ENCODE results near the gene CAMK2G.

The CAMK2G gene

GRCh38 chr10:73823391-73823790, 51.0 kb downstream of the CAMK2G start:
- TF ChIP-seq CTCF (IDR thresholded peaks at IDR 0.05; ENCODE audit: insufficient read depth, missing control alignments), result no peak
- no peak for FAIRE-seq
- DNase-seq (ENCODE audit: insufficient read length, low spot score), result no peak

- FAIRE-seq (no peak), DNase-seq (ENCODE audit: insufficient read length, low spot score) (no peak)
- no peak for TF ChIP-seq CTCF (IDR thresholded peaks at IDR 0.05; ENCODE audit: insufficient read depth, missing control alignments)
These were observed 54.8 kb downstream of the CAMK2G start for GRCh38 chr10:73819513-73820093.

GRCh38 chr10:73819081-73819480, 55.3 kb downstream of the CAMK2G start:
- no peak for TF ChIP-seq CTCF (IDR thresholded peaks at IDR 0.05; ENCODE audit: insufficient read depth, missing control alignments)
- DNase-seq (ENCODE audit: insufficient read length, low spot score), result no peak
- no peak for FAIRE-seq

- FAIRE-seq (no peak), DNase-seq (ENCODE audit: insufficient read length, low spot score) (no peak)
- TF ChIP-seq CTCF (IDR thresholded peaks at IDR 0.05; ENCODE audit: insufficient read depth, missing control alignments), result no peak
These were observed 56.0 kb downstream of the CAMK2G start for GRCh38 chr10:73818402-73818801.

GRCh38 chr10:73817826-73818225, 56.5 kb downstream of the CAMK2G start:
- no peak for DNase-seq (ENCODE audit: insufficient read length, low spot score)
- no peak for FAIRE-seq
- TF ChIP-seq CTCF (IDR thresholded peaks at IDR 0.05; ENCODE audit: insufficient read depth, missing control alignments), result no peak

- DNase-seq (ENCODE audit: insufficient read length, low spot score) (no peak), FAIRE-seq (no peak)
- TF ChIP-seq CTCF (IDR thresholded peaks at IDR 0.05; ENCODE audit: insufficient read depth, missing control alignments), result no peak
These were observed 57.2 kb downstream of the CAMK2G start for GRCh38 chr10:73816917-73817729.

- FAIRE-seq (no peak), DNase-seq (ENCODE audit: insufficient read length, low spot score) (no peak)
- no peak for TF ChIP-seq CTCF (IDR thresholded peaks at IDR 0.05; ENCODE audit: insufficient read depth, missing control alignments)
These were observed 58.7 kb downstream of the CAMK2G start for GRCh38 chr10:73815719-73816030.
